ENCODE results near the gene RHO.
A peak's percentile ranks its signal among the peaks of the same experiment; 100 is the strongest.
"Not testable (repeated sequence)": the region's sequence is repeated elsewhere in the genome, so short reads cannot be mapped to it uniquely, and the experiment has no call there.

RHO gene

DNA sequence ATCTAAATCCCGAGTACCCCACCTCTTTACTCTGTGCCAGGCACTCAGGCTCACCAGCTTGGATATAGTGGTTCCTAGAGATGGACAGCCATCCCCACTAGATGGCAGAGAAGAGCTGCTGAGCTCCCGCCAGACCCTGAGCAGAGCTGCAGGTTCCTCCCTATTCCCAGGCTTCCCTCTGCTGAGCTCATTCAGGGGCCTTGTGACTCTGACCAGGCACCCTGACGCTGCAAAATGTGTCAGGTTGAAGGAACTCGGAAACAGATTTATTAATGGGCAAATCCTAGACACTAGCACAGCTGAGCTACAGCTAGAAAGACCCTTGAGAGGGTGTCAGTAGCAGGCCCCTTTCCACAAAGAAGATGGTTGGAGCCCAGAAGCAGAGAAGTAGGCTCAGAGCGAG, 38.2 kb upstream of the RHO start:
- H3K79me2 ChIP-seq (ENCODE audit: control insufficient read depth, insufficient read depth, low read length), result no peaks in the 10 kb centered on the region
- peak; percentile 92 for DNase-seq
- no peaks in the 10 kb centered on the region for H3K36me3 ChIP-seq (ENCODE audit: control insufficient read depth, insufficient read depth, low read length)
- H3K56ac ChIP-seq (ENCODE audit: low read length), result no peak overlapping the region
- no CpG with 5 or more reads among the region's 5 CpGs for WGBS (ENCODE audit: extremely low coverage, insufficient coverage, low lambda C conversion rate)
- H3K4me3 ChIP-seq (ENCODE audit: low read length), result no peak overlapping the region
- H3K18ac ChIP-seq (ENCODE audit: low read length), result no peak overlapping the region
- H2BK15ac ChIP-seq (replicated peaks; ENCODE audit: low read depth), result no peak overlapping the region
- no peak overlapping the region for H4K8ac ChIP-seq (ENCODE audit: low read depth, low read length)
- H3K4me2 ChIP-seq (ENCODE audit: low read length), result no peak overlapping the region
- H2BK120ac ChIP-seq (ENCODE audit: low read depth, low read length), result no peak overlapping the region
- peak overlapping the region; percentile 18 for H2BK5ac ChIP-seq (ENCODE audit: low read length)
- H3K9ac ChIP-seq (ENCODE audit: low read length), result no peak overlapping the region
- H3K23ac ChIP-seq (ENCODE audit: low read length), result no peak overlapping the region
- H3K27ac ChIP-seq (ENCODE audit: low read depth, low read length), result no peak overlapping the region
- peaks cover 4% of the 10 kb centered on the region for H3K4me1 ChIP-seq (ENCODE audit: control insufficient read depth, low read depth, low read length)
- no peak overlapping the region for H3K4ac ChIP-seq (ENCODE audit: low read depth, low read length)
- H3K27me3 ChIP-seq (ENCODE audit: insufficient read depth, low read length, poor library complexity), result no peaks in the 10 kb centered on the region
- no peak overlapping the region for H4K5ac ChIP-seq (ENCODE audit: low read length)
- H2AK5ac ChIP-seq (ENCODE audit: low read length), result no peak overlapping the region
- H3K79me1 ChIP-seq (ENCODE audit: low read length), result no peaks in the 10 kb centered on the region

- not testable (repeated sequence) for H3K36me3 ChIP-seq (ENCODE audit: control insufficient read depth, insufficient read depth, low read length); H3K18ac ChIP-seq (ENCODE audit: low read length); H3K4me1 ChIP-seq (ENCODE audit: control insufficient read depth, low read depth, low read length); DNase-seq; H2BK120ac ChIP-seq (ENCODE audit: low read depth, low read length); H2BK15ac ChIP-seq (replicated peaks; ENCODE audit: low read depth); H4K5ac ChIP-seq (ENCODE audit: low read length); H3K27ac ChIP-seq (ENCODE audit: low read depth, low read length); H3K4me2 ChIP-seq (ENCODE audit: low read length); H3K23ac ChIP-seq (ENCODE audit: low read length); H3K27me3 ChIP-seq (ENCODE audit: insufficient read depth, low read length, poor library complexity); H2AK5ac ChIP-seq (ENCODE audit: low read length); H3K79me1 ChIP-seq (ENCODE audit: low read length); H2BK5ac ChIP-seq (ENCODE audit: low read length); H3K56ac ChIP-seq (ENCODE audit: low read length); H3K4ac ChIP-seq (ENCODE audit: low read depth, low read length); H3K79me2 ChIP-seq (ENCODE audit: control insufficient read depth, insufficient read depth, low read length); H4K8ac ChIP-seq (ENCODE audit: low read depth, low read length); H3K9ac ChIP-seq (ENCODE audit: low read length); H3K4me3 ChIP-seq (ENCODE audit: low read length)
- no CpG with 5 or more reads among the region's 4 CpGs for WGBS (ENCODE audit: extremely low coverage, insufficient coverage, low lambda C conversion rate)
These were observed 37.4 kb upstream of the RHO start for GRCh38 chr3:129491077-129491476.

DNA sequence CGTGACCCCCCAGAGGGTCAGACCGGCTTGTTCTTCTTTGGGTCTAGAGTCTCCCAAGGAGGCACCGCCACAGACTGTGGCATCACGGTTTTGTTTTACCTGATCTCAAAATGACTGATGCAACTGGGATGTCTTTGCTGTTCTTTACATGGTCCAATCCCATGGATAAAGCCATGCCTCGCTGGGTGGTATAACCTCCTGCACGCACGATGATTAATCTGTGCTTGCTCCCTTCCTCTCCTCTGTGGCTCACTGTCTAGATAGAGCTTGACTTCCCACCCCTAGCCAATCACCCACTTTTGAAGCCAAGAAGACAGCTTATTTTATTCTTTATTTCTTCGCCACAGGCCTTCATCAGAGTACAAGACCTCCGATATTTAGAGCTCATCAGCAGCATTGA, 36.6 kb upstream of the RHO start:
- Histone ChIP-seq H2BK15ac (replicated peaks; ENCODE audit: low read depth) (no peak overlapping the region), H3K4me1 (ENCODE audit: control insufficient read depth, low read depth, low read length) (peaks cover 3% of the 10 kb centered on the region), H3K79me2 (ENCODE audit: control insufficient read depth, insufficient read depth, low read length) (no peaks in the 10 kb centered on the region), H2BK120ac (ENCODE audit: low read depth, low read length) (no peak overlapping the region), H3K4me3 (ENCODE audit: low read length) (no peak overlapping the region), H3K4me2 (ENCODE audit: low read length) (no peak overlapping the region), H4K5ac (ENCODE audit: low read length) (no peak overlapping the region), H3K18ac (ENCODE audit: low read length) (no peak overlapping the region), H3K27ac (ENCODE audit: low read depth, low read length) (no peak overlapping the region), H3K79me1 (ENCODE audit: low read length) (no peaks in the 10 kb centered on the region), H3K36me3 (ENCODE audit: control insufficient read depth, insufficient read depth, low read length) (no peaks in the 10 kb centered on the region), H2BK5ac (ENCODE audit: low read length) (no peak overlapping the region), H3K56ac (ENCODE audit: low read length) (no peak overlapping the region), H2AK5ac (ENCODE audit: low read length) (no peak overlapping the region), H3K23ac (ENCODE audit: low read length) (no peak overlapping the region), H3K9ac (ENCODE audit: low read length) (no peak overlapping the region), H3K27me3 (ENCODE audit: insufficient read depth, low read length, poor library complexity) (no peaks in the 10 kb centered on the region), H4K8ac (ENCODE audit: low read depth, low read length) (no peak overlapping the region), H3K4ac (ENCODE audit: low read depth, low read length) (no peak overlapping the region)
- WGBS (ENCODE audit: extremely low coverage, insufficient coverage, low lambda C conversion rate), result no CpG with 5 or more reads among the region's 9 CpGs
- DNase-seq, result no peak

- H2BK15ac ChIP-seq (replicated peaks; ENCODE audit: low read depth), result no peak overlapping the region
- no peak overlapping the region for H3K56ac ChIP-seq (ENCODE audit: low read length)
- no peaks in the 10 kb centered on the region for H3K27me3 ChIP-seq (ENCODE audit: insufficient read depth, low read length, poor library complexity)
These were observed 35.7 kb upstream of the RHO start for GRCh38 chr3:129492691-129493090.

GRCh38 chr3:129493206-129493605, 35.2 kb upstream of the RHO start:
- H2AK5ac ChIP-seq (ENCODE audit: low read length), result no peak overlapping the region
- no peak overlapping the region for H3K4me2 ChIP-seq (ENCODE audit: low read length)
- H3K9ac ChIP-seq (ENCODE audit: low read length), result no peak overlapping the region
- no peak overlapping the region for H2BK15ac ChIP-seq (replicated peaks; ENCODE audit: low read depth)
- H3K4me3 ChIP-seq (ENCODE audit: low read length), result no peak overlapping the region
- no peak overlapping the region for H2BK120ac ChIP-seq (ENCODE audit: low read depth, low read length)
- no peak overlapping the region for H4K5ac ChIP-seq (ENCODE audit: low read length)
- H3K4me1 ChIP-seq (ENCODE audit: control insufficient read depth, low read depth, low read length), result peaks cover 3% of the 10 kb centered on the region
- H3K18ac ChIP-seq (ENCODE audit: low read length), result no peak overlapping the region
- H4K8ac ChIP-seq (ENCODE audit: low read depth, low read length), result no peak overlapping the region
- no peaks in the 10 kb centered on the region for H3K27me3 ChIP-seq (ENCODE audit: insufficient read depth, low read length, poor library complexity)
- H3K36me3 ChIP-seq (ENCODE audit: control insufficient read depth, insufficient read depth, low read length), result no peaks in the 10 kb centered on the region
- H3K4ac ChIP-seq (ENCODE audit: low read depth, low read length), result no peak overlapping the region
- H3K79me2 ChIP-seq (ENCODE audit: control insufficient read depth, insufficient read depth, low read length), result no peaks in the 10 kb centered on the region
- no peak overlapping the region for H3K23ac ChIP-seq (ENCODE audit: low read length)
- no peak overlapping the region for H2BK5ac ChIP-seq (ENCODE audit: low read length)
- no CpG with 5 or more reads among the region's 4 CpGs for WGBS (ENCODE audit: extremely low coverage, insufficient coverage, low lambda C conversion rate)
- no peak overlapping the region for H3K27ac ChIP-seq (ENCODE audit: low read depth, low read length)
- no peaks in the 10 kb centered on the region for H3K79me1 ChIP-seq (ENCODE audit: low read length)
- H3K56ac ChIP-seq (ENCODE audit: low read length), result no peak overlapping the region
- DNase-seq, result no peak

More at GRCh38 chr3:129492691-129493090, 35.7 kb upstream of the RHO start:
- no peak overlapping the region for H3K18ac ChIP-seq (ENCODE audit: low read length)
- H3K4me3 ChIP-seq (ENCODE audit: low read length), result no peak overlapping the region
- no peak overlapping the region for H4K8ac ChIP-seq (ENCODE audit: low read depth, low read length)
- H3K23ac ChIP-seq (ENCODE audit: low read length), result no peak overlapping the region
- WGBS (ENCODE audit: extremely low coverage, insufficient coverage, low lambda C conversion rate), result no CpG with 5 or more reads among the region's 4 CpGs
- no peak overlapping the region for H4K5ac ChIP-seq (ENCODE audit: low read length)
- H3K79me2 ChIP-seq (ENCODE audit: control insufficient read depth, insufficient read depth, low read length), result no peaks in the 10 kb centered on the region
- H2AK5ac ChIP-seq (ENCODE audit: low read length), result no peak overlapping the region
- H3K79me1 ChIP-seq (ENCODE audit: low read length), result no peaks in the 10 kb centered on the region
- H3K36me3 ChIP-seq (ENCODE audit: control insufficient read depth, insufficient read depth, low read length), result no peaks in the 10 kb centered on the region
- H3K9ac ChIP-seq (ENCODE audit: low read length), result no peak overlapping the region
- no peak overlapping the region for H3K4me2 ChIP-seq (ENCODE audit: low read length)
- H2BK120ac ChIP-seq (ENCODE audit: low read depth, low read length), result no peak overlapping the region
- peaks cover 3% of the 10 kb centered on the region for H3K4me1 ChIP-seq (ENCODE audit: control insufficient read depth, low read depth, low read length)
- no peak overlapping the region for H3K27ac ChIP-seq (ENCODE audit: low read depth, low read length)
- no peak overlapping the region for H3K4ac ChIP-seq (ENCODE audit: low read depth, low read length)
- no peak for DNase-seq
- no peak overlapping the region for H2BK5ac ChIP-seq (ENCODE audit: low read length)

DNA sequence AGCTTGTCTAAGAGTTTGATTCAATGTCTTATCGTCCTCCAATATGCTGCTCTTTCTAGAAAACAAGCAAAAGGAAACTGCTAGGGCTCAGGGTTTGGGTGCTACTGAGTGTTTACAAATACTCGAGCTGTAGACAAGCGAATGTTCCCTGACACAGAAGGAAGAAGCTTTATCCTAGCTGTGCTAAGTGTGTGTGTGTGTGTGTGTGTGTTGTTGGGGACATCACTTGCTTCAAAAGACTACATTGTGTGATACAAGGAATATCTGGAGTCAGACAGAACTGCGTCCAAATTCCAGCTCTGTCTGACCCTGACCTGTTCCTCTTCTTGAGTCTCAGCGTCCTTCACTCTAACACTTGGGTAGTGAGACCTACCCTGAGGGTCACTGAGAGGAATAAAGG, 33.9 kb upstream of the RHO start:
- H4K8ac ChIP-seq (ENCODE audit: low read depth, low read length); H3K4me1 ChIP-seq (ENCODE audit: control insufficient read depth, low read depth, low read length); H3K4me3 ChIP-seq (ENCODE audit: low read length); H3K56ac ChIP-seq (ENCODE audit: low read length); H3K4ac ChIP-seq (ENCODE audit: low read depth, low read length); H2AK5ac ChIP-seq (ENCODE audit: low read length); H2BK5ac ChIP-seq (ENCODE audit: low read length); H3K23ac ChIP-seq (ENCODE audit: low read length); H3K27me3 ChIP-seq (ENCODE audit: insufficient read depth, low read length, poor library complexity); H2BK120ac ChIP-seq (ENCODE audit: low read depth, low read length); H3K79me2 ChIP-seq (ENCODE audit: control insufficient read depth, insufficient read depth, low read length); H4K5ac ChIP-seq (ENCODE audit: low read length); H3K18ac ChIP-seq (ENCODE audit: low read length); H3K36me3 ChIP-seq (ENCODE audit: control insufficient read depth, insufficient read depth, low read length); H3K9ac ChIP-seq (ENCODE audit: low read length); H3K79me1 ChIP-seq (ENCODE audit: low read length); H3K4me2 ChIP-seq (ENCODE audit: low read length); DNase-seq; H2BK15ac ChIP-seq (replicated peaks; ENCODE audit: low read depth); H3K27ac ChIP-seq (ENCODE audit: low read depth, low read length): not testable (repeated sequence)
- no CpG with 5 or more reads among the region's 5 CpGs for WGBS (ENCODE audit: extremely low coverage, insufficient coverage, low lambda C conversion rate)
